GM18907 (cell line): ENCODE results near the gene ZFP3.
"Not testable (repeated sequence)": the region's sequence is repeated elsewhere in the genome, so short reads cannot be mapped to it uniquely, and the experiment has no call there.

Experiments used
- ATAC-seq: cut with Tn5 transposase; IDR thresholded peaks from one replicate; pipeline ENCODE4 v1.9.1; 2021; ENCODE audit warnings: mild to moderate bottlenecking, moderate library complexity; ENCODE audit not compliant: unreplicated experiment

Gene ZFP3

DNA sequence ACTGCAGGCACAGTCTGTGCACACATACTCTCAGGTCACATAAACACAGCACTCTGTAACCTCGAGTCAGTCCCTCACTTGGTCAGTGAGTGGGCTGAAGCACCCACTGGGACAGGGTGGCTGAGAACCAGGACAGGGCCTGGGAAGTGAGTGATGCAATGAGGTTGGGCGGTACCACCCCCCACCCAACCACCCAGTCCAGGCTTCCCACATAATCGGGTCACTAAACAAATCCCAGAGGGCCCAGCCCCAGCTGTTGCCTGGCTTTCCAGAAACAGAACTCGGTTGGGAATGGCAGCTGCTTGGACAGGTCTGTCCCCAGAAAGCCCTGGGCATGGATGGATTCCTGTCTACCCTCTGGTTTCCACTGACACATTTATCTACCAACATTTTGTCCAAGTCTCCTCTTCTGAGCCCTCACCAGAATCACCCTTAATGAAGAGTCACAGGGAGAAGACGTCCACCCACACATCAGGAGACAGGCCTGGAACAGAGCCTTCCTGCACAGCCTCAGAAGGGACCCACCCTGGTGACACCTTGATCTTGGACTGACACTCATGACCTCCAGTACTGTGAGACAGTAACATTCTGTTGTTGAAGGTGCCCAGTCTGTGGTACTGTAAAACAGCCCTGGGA lies 46.0 kb downstream of the ZFP3 start:
- not testable (repeated sequence) for ATAC-seq

- ATAC-seq: not testable (repeated sequence)
Observed at GRCh38 chr17:5124896-5125295, 46.6 kb downstream of the ZFP3 start.

GRCh38 chr17:5126719-5127488 lies 48.6 kb downstream of the ZFP3 start:
- no peak for ATAC-seq

GRCh38 chr17:5127910-5128309 lies 49.6 kb downstream of the ZFP3 start:
- no peak for ATAC-seq

GRCh38 chr17:5128387-5128786 lies 50.1 kb downstream of the ZFP3 start:
- ATAC-seq: not testable (repeated sequence)

GRCh38 chr17:5128905-5129535 lies 50.8 kb downstream of the ZFP3 start:
- no peak for ATAC-seq

GRCh38 chr17:5129770-5130169 lies 51.5 kb downstream of the ZFP3 start:
- not testable (repeated sequence) for ATAC-seq

DNA sequence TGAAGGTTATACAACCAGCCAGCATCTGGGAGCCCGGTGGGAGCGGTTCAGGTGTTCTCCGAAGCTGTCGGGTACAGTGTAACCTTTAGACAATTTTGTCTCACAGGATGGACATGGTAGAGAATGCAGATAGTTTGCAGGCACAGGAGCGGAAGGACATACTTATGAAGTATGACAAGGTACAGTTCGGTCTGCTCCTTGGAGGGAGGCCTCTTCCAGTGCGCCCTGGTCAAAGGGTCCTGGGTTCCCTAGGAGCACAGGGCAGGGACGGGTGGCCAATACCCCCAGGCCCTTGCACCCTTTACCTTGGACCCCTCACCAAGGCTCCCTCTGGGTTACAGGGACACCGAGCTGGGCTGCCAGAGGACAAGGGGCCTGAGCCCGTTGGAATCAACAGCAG lies 52.0 kb downstream of the ZFP3 start:
- not testable (repeated sequence) for ATAC-seq

DNA sequence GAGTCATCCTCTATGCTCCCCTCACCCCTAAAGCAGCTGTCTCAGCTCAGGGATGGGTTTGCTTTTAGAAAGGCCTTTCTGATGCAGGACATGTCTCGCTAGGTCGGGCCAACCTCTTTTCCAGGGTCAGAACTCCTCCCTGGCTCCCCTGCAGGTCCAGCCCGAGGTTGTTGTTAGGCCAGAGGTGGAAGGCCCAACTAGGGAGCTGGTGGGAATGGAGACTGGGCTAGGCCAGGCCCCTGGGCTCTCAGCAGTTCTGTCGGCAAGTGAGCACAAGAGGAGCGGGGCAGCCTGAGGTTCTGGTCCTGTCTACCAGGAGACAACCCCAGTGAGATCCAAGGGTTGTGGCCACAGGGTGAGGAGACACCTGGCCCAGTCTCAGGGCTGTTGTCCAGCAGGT lies 52.4 kb downstream of the ZFP3 start:
- not testable (repeated sequence) for ATAC-seq

DNA sequence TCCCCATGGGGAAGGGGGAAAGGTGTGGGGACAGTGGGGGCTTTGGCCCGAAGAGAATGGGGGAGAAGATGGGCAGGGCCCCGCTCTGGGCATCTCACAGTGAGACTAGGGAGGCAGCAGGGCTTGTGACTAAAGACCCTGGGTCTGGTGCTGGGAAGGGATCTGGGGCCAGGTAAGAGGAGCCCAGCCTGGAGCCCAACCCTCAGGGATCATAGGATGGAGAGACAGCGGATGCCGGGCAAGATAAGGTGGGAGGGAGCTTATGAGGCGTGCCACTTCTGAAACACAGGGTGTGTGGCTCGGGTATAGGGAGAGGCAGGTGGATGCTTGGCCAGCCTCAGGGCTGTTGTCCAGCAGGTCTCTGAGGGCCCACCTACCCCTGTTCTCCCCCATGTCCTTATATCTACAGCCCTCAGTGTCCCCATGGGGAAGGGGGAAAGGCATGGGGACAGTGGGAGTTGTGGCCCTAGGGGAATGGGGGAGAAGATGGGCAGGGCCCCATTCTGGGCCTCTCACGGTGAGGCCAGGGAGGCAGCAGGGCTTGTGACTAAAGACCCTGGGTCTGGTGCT lies 53.0 kb downstream of the ZFP3 start:
- no peak for ATAC-seq

- not testable (repeated sequence) for ATAC-seq
Observed at GRCh38 chr17:5131799-5132502, 53.7 kb downstream of the ZFP3 start.

DNA sequence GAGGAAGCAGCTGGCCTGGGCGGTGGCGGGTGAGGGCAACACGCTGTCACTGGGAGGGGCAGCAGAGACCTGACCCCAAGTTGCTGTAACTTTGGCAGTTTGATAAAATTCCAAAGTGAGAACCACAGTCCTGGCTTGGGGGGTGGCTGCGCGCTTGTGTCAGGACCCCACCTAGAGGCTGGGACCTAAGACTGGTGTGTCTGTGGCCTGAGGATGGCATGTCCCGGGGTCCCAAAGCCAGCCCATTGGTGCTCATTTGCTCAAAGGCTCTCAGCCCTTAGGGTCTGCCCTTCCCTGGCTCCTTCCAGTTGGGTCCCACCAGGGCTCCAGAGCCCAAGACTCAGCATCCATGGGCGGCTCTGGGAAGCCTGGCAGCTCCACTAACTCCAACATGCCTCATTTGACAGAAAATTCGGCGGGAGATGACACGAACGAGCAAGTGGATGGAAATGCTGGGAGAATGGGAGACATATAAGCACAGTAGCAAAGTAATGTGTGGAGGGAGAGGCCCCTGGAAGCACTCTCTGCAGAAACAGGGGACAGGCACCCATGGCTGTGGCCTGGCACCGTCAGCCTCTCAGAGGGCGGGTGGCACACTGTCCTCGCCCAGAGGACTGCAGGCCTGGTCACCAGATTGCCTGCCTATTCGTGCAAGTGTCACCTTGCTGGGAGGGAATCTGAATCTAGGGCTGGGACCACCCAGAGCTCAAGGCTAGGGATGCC lies 54.4 kb downstream of the ZFP3 start:
- not testable (repeated sequence) for ATAC-seq

DNA sequence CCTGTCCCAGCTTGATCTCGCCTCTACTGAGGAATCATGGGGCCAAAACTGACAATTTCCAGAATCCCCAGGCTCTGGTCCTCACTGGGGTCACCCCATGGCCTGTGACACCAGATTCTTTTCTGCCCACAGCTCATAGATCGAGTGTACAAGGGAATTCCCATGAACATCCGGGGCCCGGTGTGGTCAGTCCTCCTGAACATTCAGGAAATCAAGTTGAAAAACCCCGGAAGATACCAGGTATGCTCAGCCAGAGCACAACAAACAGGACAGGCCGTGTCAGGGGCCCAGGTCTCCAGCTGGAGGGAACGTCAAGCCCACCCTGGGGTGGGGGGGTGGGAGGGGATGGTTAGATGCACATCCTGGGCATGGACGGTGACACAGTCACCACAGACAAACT lies 55.0 kb downstream of the ZFP3 start:
- ATAC-seq: no peak

DNA sequence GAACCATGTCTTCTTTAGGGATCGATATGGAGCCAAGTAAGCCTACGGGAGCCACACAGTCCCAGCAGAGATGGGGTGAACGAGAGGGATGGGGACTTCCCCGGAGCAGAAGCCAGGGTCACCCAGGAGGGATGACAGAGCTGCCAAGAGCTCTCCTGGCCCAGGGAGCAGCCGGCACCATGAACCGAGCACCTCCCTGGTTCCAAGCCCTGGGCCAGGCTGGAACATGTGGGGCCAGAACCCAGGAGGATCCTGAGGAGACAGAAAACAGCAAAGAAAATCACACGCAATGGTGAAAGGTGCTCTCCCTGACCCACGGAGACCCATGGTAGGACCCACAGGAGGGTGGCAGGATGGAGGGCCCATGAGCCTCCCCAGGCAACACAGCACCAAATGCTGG lies 55.7 kb downstream of the ZFP3 start:
- not testable (repeated sequence) for ATAC-seq

DNA sequence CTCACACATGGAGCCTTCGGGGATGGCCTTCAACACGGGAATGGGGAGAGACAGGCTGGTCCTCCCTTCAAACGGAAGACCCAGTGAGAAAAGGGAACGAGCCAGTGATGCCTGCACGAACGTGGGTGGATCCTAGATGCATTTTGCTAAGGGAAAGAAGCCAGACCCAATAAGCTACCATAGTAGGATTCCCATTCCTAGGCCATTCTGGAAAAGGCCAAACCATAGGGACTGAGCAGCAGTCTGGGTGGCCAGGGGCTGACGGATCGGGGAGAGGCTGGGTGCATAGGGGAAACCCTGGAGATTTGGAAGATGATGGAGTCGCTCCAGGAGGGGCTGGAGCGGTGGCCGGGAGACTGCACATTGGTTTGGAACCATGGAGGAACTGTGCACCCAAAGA lies 56.3 kb downstream of the ZFP3 start:
- ATAC-seq: not testable (repeated sequence)

DNA sequence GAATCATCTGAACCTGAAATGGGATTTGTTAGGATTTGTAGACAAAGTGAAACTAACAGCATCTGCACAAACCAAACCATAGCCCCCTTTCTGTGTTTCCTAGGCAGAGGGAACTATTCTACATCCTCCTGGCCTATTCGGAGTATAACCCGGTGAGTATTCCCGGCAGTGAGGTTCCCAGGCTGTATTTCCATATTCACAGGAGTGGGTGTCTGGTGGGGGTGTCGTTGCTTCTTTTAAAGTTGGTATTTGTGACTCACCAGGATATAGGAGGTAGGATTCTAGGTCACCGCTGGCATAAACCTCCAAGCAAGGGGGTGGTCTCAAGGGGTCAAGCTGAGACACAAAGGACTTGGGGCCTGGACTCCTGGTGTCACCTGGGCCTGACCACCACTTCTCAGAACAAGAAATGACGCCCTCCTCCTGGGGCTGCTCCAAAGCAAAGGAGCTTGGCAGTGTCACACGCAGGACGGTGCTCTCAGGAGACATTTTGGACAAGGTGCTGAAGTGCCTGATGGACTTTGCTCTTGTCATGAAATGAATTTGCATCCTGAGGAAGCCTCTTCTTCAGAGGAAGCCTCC lies 57.0 kb downstream of the ZFP3 start:
- ATAC-seq: not testable (repeated sequence)

DNA sequence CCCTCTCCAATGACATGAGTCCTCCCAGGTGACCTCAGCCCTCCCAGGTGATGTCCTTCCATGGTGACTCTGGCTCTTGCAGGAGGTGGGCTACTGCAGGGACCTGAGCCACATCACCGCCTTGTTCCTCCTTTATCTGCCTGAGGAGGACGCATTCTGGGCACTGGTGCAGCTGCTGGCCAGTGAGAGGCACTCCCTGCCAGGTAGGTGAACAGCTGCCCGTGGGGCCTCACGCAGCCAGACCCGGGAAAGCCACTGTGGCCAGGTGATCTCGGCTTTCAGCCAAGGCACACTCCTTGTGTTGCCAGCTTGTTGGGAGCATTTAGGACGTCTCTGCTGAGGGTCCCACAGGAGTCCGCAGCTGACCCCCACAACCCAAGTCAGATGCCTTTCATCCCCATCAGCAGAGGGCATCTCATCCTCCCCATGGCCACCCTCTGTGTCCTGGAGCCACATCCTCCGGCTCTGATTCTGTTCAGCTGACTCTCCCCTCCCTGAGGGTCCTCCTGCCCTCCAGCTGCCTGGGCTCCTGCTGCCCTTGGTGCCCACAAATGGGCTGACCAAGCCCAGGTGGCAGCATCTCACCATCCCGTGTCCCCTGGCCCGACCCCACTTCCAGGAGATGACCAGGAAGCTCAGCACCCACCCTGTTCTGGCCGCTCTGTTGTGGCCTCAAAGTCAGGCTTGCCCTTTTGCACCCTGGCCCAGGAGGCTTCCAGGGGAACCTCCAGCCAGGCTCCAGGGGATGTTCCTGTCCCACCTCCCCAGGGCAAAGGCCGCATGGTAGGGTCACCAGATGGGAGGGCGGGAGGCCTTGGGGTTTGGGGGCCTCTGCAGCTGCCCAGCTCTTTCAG lies 57.7 kb downstream of the ZFP3 start:
- no peak for ATAC-seq

DNA sequence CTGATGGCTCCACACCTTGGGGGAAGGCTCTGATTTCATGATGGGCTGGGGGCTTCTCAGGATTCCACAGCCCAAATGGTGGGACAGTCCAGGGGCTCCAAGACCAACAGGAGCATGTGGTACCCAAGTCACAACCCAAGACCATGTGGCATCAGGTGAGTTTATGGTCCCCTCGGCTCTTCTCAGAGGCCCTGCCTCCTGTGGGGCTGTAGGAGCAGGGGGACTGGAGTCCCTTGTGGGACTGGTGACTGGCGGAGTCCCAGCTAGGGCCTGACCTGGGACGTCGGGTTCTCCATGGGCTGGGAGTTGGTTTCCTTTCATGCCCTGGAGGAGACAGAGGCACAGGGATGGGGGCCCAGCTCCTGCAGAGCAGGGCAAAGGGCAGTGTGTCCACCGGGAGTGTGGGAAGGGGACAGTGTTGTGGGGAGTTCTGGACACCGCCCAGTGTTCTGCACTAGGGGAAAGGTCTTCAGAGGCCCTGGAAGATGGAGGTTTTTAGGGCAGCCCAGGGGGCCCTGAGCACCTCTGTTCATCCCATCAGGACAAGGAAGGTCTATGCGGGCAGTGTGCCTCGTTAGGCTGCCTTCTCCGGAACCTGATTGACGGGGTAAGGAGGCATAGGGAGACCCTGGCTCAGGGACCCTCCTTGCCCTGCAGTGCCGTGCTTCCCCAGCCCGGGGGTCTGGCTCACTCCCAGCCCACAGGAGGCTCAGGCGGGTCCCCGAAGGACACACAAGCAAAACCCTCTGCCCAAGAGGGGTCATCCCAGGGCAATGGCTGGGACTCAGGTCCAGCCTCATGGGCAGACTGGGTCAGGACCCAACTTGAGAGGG lies 58.5 kb downstream of the ZFP3 start:
- ATAC-seq: not testable (repeated sequence)
